Measurements from ENCODE around the gene FOXRED1.
A peak's percentile ranks its signal among the peaks of the same experiment; 100 is the strongest.

Gene FOXRED1

GRCh38 chr11:126268361-126268707, 620 bp upstream of the FOXRED1 start:
- Histone ChIP-seq H3K9me3 (ENCODE audit: control insufficient read depth, low read length) (no peaks in the 10 kb centered on the region), H3K4me3 (ENCODE audit: extremely low read depth, insufficient read depth, low read length, poor library complexity, severe bottlenecking) (peak overlapping the region; percentile 93), H3K36me3 (ENCODE audit: control insufficient read depth, insufficient read depth, low read length) (peaks cover 55% of the 10 kb centered on the region), H3K4me1 (ENCODE audit: control insufficient read depth, insufficient read depth, low read length, poor library complexity, severe bottlenecking) (peaks cover 7% of the 10 kb centered on the region), H3K27ac (ENCODE audit: low read depth, low read length, severe bottlenecking) (peak overlapping the region; percentile 95)
- WGBS, 2 experiments (ENCODE audit: insufficient coverage in 2 of 2), result 0 to 1% methylated on average over 17 to 22 of the region's 23 CpGs

GRCh38 chr11:126277322-126277721, 8.4 kb downstream of the FOXRED1 start:
- H3K27ac ChIP-seq (ENCODE audit: low read depth, low read length, severe bottlenecking), result no peak overlapping the region
- H3K9me3 ChIP-seq (ENCODE audit: control insufficient read depth, low read length), result no peaks in the 10 kb centered on the region
- WGBS, 2 experiments (ENCODE audit: insufficient coverage in 2 of 2), result 93 to 99% methylated on average over 11 of the region's 11 CpGs
- H3K36me3 ChIP-seq (ENCODE audit: control insufficient read depth, insufficient read depth, low read length), result peaks cover 56% of the 10 kb centered on the region
- H3K4me1 ChIP-seq (ENCODE audit: control insufficient read depth, insufficient read depth, low read length, poor library complexity, severe bottlenecking), result no peaks in the 10 kb centered on the region
- H3K4me3 ChIP-seq (ENCODE audit: extremely low read depth, insufficient read depth, low read length, poor library complexity, severe bottlenecking), result no peak overlapping the region

GRCh38 chr11:126277780-126278179, 8.8 kb downstream of the FOXRED1 start:
- H3K9me3 ChIP-seq (ENCODE audit: control insufficient read depth, low read length), result no peaks in the 10 kb centered on the region

GRCh38 chr11:126279191-126279590, 10.2 kb downstream of the FOXRED1 start:
- 85 to 94% methylated on average over 6 to 8 of the region's 8 CpGs for WGBS, 2 experiments (ENCODE audit: insufficient coverage in 2 of 2)
- H3K27ac ChIP-seq (ENCODE audit: low read depth, low read length, severe bottlenecking), result no peak overlapping the region

More at GRCh38 chr11:126277780-126278179, 8.8 kb downstream of the FOXRED1 start:
- Histone ChIP-seq H3K4me3 (ENCODE audit: extremely low read depth, insufficient read depth, low read length, poor library complexity, severe bottlenecking) (no peak overlapping the region), H3K4me1 (ENCODE audit: control insufficient read depth, insufficient read depth, low read length, poor library complexity, severe bottlenecking) (no peaks in the 10 kb centered on the region), H3K36me3 (ENCODE audit: control insufficient read depth, insufficient read depth, low read length) (peaks cover 55% of the 10 kb centered on the region), H3K27ac (ENCODE audit: low read depth, low read length, severe bottlenecking) (no peak overlapping the region)
- WGBS, 2 experiments (ENCODE audit: insufficient coverage in 2 of 2), result 93 to 97% methylated on average over 3 to 4 of the region's 4 CpGs

GRCh38 chr11:126280595-126280994, 11.6 kb downstream of the FOXRED1 start:
- Histone ChIP-seq H3K27ac (ENCODE audit: low read depth, low read length, severe bottlenecking) (no peak overlapping the region), H3K9me3 (ENCODE audit: control insufficient read depth, low read length) (no peaks in the 10 kb centered on the region), H3K4me3 (ENCODE audit: extremely low read depth, insufficient read depth, low read length, poor library complexity, severe bottlenecking) (no peak overlapping the region), H3K36me3 (ENCODE audit: control insufficient read depth, insufficient read depth, low read length) (peaks cover 27% of the 10 kb centered on the region), H3K4me1 (ENCODE audit: control insufficient read depth, insufficient read depth, low read length, poor library complexity, severe bottlenecking) (no peaks in the 10 kb centered on the region)
- 87% methylated on average over 4 to 5 of the region's 5 CpGs for WGBS, 2 experiments (ENCODE audit: insufficient coverage in 2 of 2)

More at GRCh38 chr11:126279191-126279590, 10.2 kb downstream of the FOXRED1 start:
- H3K4me3 ChIP-seq (ENCODE audit: extremely low read depth, insufficient read depth, low read length, poor library complexity, severe bottlenecking), result no peak overlapping the region
- H3K9me3 ChIP-seq (ENCODE audit: control insufficient read depth, low read length), result no peaks in the 10 kb centered on the region
- peaks cover 41% of the 10 kb centered on the region for H3K36me3 ChIP-seq (ENCODE audit: control insufficient read depth, insufficient read depth, low read length)
- H3K4me1 ChIP-seq (ENCODE audit: control insufficient read depth, insufficient read depth, low read length, poor library complexity, severe bottlenecking), result no peaks in the 10 kb centered on the region

GRCh38 chr11:126281245-126281644, 12.3 kb downstream of the FOXRED1 start:
- Histone ChIP-seq H3K4me1 (ENCODE audit: control insufficient read depth, insufficient read depth, low read length, poor library complexity, severe bottlenecking) (no peaks in the 10 kb centered on the region), H3K4me3 (ENCODE audit: extremely low read depth, insufficient read depth, low read length, poor library complexity, severe bottlenecking) (no peak overlapping the region), H3K36me3 (ENCODE audit: control insufficient read depth, insufficient read depth, low read length) (peaks cover 20% of the 10 kb centered on the region), H3K9me3 (ENCODE audit: control insufficient read depth, low read length) (no peaks in the 10 kb centered on the region), H3K27ac (ENCODE audit: low read depth, low read length, severe bottlenecking) (no peak overlapping the region)
- WGBS, 2 experiments (ENCODE audit: insufficient coverage in 2 of 2), result 91 to 93% methylated on average over 4 to 6 of the region's 6 CpGs

GRCh38 chr11:126281666-126282175, 12.8 kb downstream of the FOXRED1 start:
- WGBS, 2 experiments (ENCODE audit: insufficient coverage in 2 of 2), result 97 to 98% methylated on average over 4 to 7 of the region's 10 CpGs
- peaks cover 20% of the 10 kb centered on the region for H3K36me3 ChIP-seq (ENCODE audit: control insufficient read depth, insufficient read depth, low read length)
- H3K27ac ChIP-seq (ENCODE audit: low read depth, low read length, severe bottlenecking), result no peak overlapping the region
- H3K4me3 ChIP-seq (ENCODE audit: extremely low read depth, insufficient read depth, low read length, poor library complexity, severe bottlenecking), result no peak overlapping the region
- no peaks in the 10 kb centered on the region for H3K9me3 ChIP-seq (ENCODE audit: control insufficient read depth, low read length)
- no peaks in the 10 kb centered on the region for H3K4me1 ChIP-seq (ENCODE audit: control insufficient read depth, insufficient read depth, low read length, poor library complexity, severe bottlenecking)

GRCh38 chr11:126282361-126282735, 13.4 kb downstream of the FOXRED1 start:
- Histone ChIP-seq H3K9me3 (ENCODE audit: control insufficient read depth, low read length) (no peaks in the 10 kb centered on the region), H3K27ac (ENCODE audit: low read depth, low read length, severe bottlenecking) (no peak overlapping the region), H3K4me3 (ENCODE audit: extremely low read depth, insufficient read depth, low read length, poor library complexity, severe bottlenecking) (peak overlapping the region; percentile 52), H3K4me1 (ENCODE audit: control insufficient read depth, insufficient read depth, low read length, poor library complexity, severe bottlenecking) (no peaks in the 10 kb centered on the region), H3K36me3 (ENCODE audit: control insufficient read depth, insufficient read depth, low read length) (peaks cover 14% of the 10 kb centered on the region)
- WGBS, 2 experiments (ENCODE audit: insufficient coverage in 2 of 2), result 22 to 36% methylated on average over 11 of the region's 15 CpGs

GRCh38 chr11:126282736-126283591, 14.0 kb downstream of the FOXRED1 start, which contains the start of gene TIRAP:
Gene TIRAP (plus strand): TSS chr11:126283093. CDS start chr11:126290895, 7,802 bp downstream.
- H3K27ac ChIP-seq (ENCODE audit: low read depth, low read length, severe bottlenecking), result peak within 1 kb of the TSS; percentile 24
- H3K4me1 ChIP-seq (ENCODE audit: control insufficient read depth, insufficient read depth, low read length, poor library complexity, severe bottlenecking), result no peaks in the 10 kb centered on the region
- H3K4me3 ChIP-seq (ENCODE audit: extremely low read depth, insufficient read depth, low read length, poor library complexity, severe bottlenecking), result peak within 1 kb of the TSS; percentile 52
- WGBS, 2 experiments (ENCODE audit: insufficient coverage in 2 of 2), result 1% methylated on average over 49 to 70 of the region's 82 CpGs
- no peaks in the 10 kb centered on the region for H3K9me3 ChIP-seq (ENCODE audit: control insufficient read depth, low read length)
- H3K36me3 ChIP-seq (ENCODE audit: control insufficient read depth, insufficient read depth, low read length), result peaks cover 8% of the 10 kb centered on the region

GRCh38 chr11:126284829-126285228, 15.9 kb downstream of the FOXRED1 start:
- H3K9me3 ChIP-seq (ENCODE audit: control insufficient read depth, low read length), result no peaks in the 10 kb centered on the region
- no peak overlapping the region for H3K27ac ChIP-seq (ENCODE audit: low read depth, low read length, severe bottlenecking)
- H3K36me3 ChIP-seq (ENCODE audit: control insufficient read depth, insufficient read depth, low read length), result peaks cover 4% of the 10 kb centered on the region
- no CpG with 5 or more reads among the region's 6 CpGs for WGBS, 2 experiments (ENCODE audit: insufficient coverage in 2 of 2)
- no peaks in the 10 kb centered on the region for H3K4me1 ChIP-seq (ENCODE audit: control insufficient read depth, insufficient read depth, low read length, poor library complexity, severe bottlenecking)
- no peak overlapping the region for H3K4me3 ChIP-seq (ENCODE audit: extremely low read depth, insufficient read depth, low read length, poor library complexity, severe bottlenecking)

GRCh38 chr11:126288237-126288636, 19.3 kb downstream of the FOXRED1 start:
- peaks cover 9% of the 10 kb centered on the region for H3K36me3 ChIP-seq (ENCODE audit: control insufficient read depth, insufficient read depth, low read length)
- H3K4me1 ChIP-seq (ENCODE audit: control insufficient read depth, insufficient read depth, low read length, poor library complexity, severe bottlenecking), result no peaks in the 10 kb centered on the region
- H3K27ac ChIP-seq (ENCODE audit: low read depth, low read length, severe bottlenecking), result no peak overlapping the region
- H3K4me3 ChIP-seq (ENCODE audit: extremely low read depth, insufficient read depth, low read length, poor library complexity, severe bottlenecking), result no peak overlapping the region
- no peaks in the 10 kb centered on the region for H3K9me3 ChIP-seq (ENCODE audit: control insufficient read depth, low read length)
- 94 to 96% methylated on average over 3 to 4 of the region's 6 CpGs for WGBS, 2 experiments (ENCODE audit: insufficient coverage in 2 of 2)
